K562 (cell line): Measurements from ENCODE around the gene LRP2. TPM values are rescaled to one million over a fixed set of nuclear protein-coding genes. Genes with fewer than 3 reads are reported as not detected.

Source experiments
- ATAC-seq: fragments of 200-7000 bp; cut with Tn5 transposase; 3 replicates; pipeline ENCODE4 v1.9.1; 2020; ENCODE audit warnings: moderate library complexity
- BruUV-seq: library from RNA; stranded (reverse); fragments of 400-500 nt; replicated peaks from 2 replicates; lab custom pipeline; 2021; lab: Mats Ljungman, UMichigan
- CTCF ChIA-PET: fragments of 300-600 bp; formaldehyde crosslinking; extraction: SDS; loops from one replicate; lab custom pipeline; 2021; ENCODE audit warnings: low intra/inter-chr PET ratio; lab: Yijun Ruan, JAX
- POLR2A ChIA-PET: fragments of 300-600, 350-650 bp; sonication (Branson Sonifier 250); formaldehyde crosslinking; extraction: SDS; loops from one replicate; lab custom pipeline; 2021; ENCODE audit warnings: antibody characterized with exemption, inconsistent platforms; lab: Yijun Ruan, JAX
- DNase-seq, 4 experiments: peaks; one replicate each; pipeline versions ENCODE4 v3.0.0 to v3.0.0-alpha.2; 2011 to 2018; ENCODE audit warnings: low spot score in 3 of 4, mixed read lengths in 3 of 4; ENCODE audit errors: extremely low read depth in 1 of 4
- FAIRE-seq: peaks from 2 replicates; lab custom pipeline; 2011; peaks lifted over from hg19 to GRCh38; lab: Jason Lieb, UNC
- H2AFZ ChIP-seq: 2 replicates; pipeline ENCODE4 v1.6.0; 2011; ENCODE audit warnings: low read depth, low read length, control low read depth, inconsistent platforms
- H3K27ac ChIP-seq: fragments of 200-600 bp; 3 replicates; pipeline ENCODE4 v1.8.0; 2011; ENCODE audit warnings: low read depth, mild to moderate bottlenecking, control low read depth, inconsistent platforms, low read length, moderate library complexity, mixed read lengths; ENCODE audit errors: extremely low read depth
- H3K27me3 ChIP-seq, 2 experiments: fragments of 300-600 bp in 1 of 2; 2 replicates in 1 of 2; 3 replicates in 1 of 2; pipeline versions ENCODE4 v1.6.0 to v1.8.0; 2011; ENCODE audit warnings: inconsistent platforms in 2 of 2, low read length in 2 of 2, mild to moderate bottlenecking in 1 of 2, mixed read lengths in 1 of 2, moderate library complexity in 1 of 2; ENCODE audit not compliant: control insufficient read depth in 2 of 2, insufficient read depth in 2 of 2
- H3K36me3 ChIP-seq: fragments of 300-600 bp; 3 replicates; pipeline ENCODE4 v1.8.0; 2011; ENCODE audit warnings: mild to moderate bottlenecking, low read length, inconsistent platforms; ENCODE audit not compliant: control insufficient read depth, insufficient read depth
- H3K4me1 ChIP-seq, 2 experiments: fragments of 200-600 bp in 1 of 2; replicated peaks in 1 of 2; 2 replicates in 1 of 2; 3 replicates in 1 of 2; pipeline versions ENCODE4 v1.5.1 to v1.8.0; 2011; ENCODE audit warnings: inconsistent platforms in 2 of 2, low read length in 2 of 2, mild to moderate bottlenecking in 1 of 2, mixed read lengths in 1 of 2, moderate library complexity in 1 of 2; ENCODE audit not compliant: control insufficient read depth in 2 of 2, insufficient read depth in 2 of 2
- H3K4me2 ChIP-seq: 2 replicates; pipeline ENCODE4 v1.6.1; 2011; ENCODE audit warnings: low read length, control low read depth, inconsistent platforms, mixed read lengths; ENCODE audit not compliant: insufficient read depth
- H3K4me3 ChIP-seq: fragments of 200-600 bp; sonication (generic), shearing (Covaris generic); 2 replicates; pipeline ENCODE4 v1.5.1; 2016; ENCODE audit warnings: control low read depth, inconsistent platforms
- H3K79me2 ChIP-seq: fragments of 200-600 bp; 3 replicates; pipeline ENCODE4 v1.8.0; 2011; ENCODE audit warnings: low read length, inconsistent platforms; ENCODE audit not compliant: control insufficient read depth, insufficient read depth
- H3K9ac ChIP-seq, 2 experiments: 2 replicates each; pipeline versions ENCODE4 v1.6.0 to v1.6.1; 2011; ENCODE audit warnings: low read depth in 2 of 2, low read length in 2 of 2, control low read depth in 1 of 2, inconsistent platforms in 1 of 2, mild to moderate bottlenecking in 1 of 2, mixed read lengths in 1 of 2; ENCODE audit not compliant: insufficient read depth in 1 of 2
- H3K9me1 ChIP-seq: one replicate; pipeline ENCODE4 v1.6.0; 2011; ENCODE audit warnings: inconsistent platforms, mild to moderate bottlenecking, low read length, moderate library complexity; ENCODE audit not compliant: control insufficient read depth, insufficient read depth
- H3K9me3 ChIP-seq: replicated peaks from 2 replicates; pipeline ENCODE4 v1.5.1; 2011; ENCODE audit warnings: low read depth, low read length, inconsistent platforms; ENCODE audit not compliant: control insufficient read depth, insufficient read depth
- H4K20me1 ChIP-seq: replicated peaks from 2 replicates; pipeline ENCODE4 v1.6.1; 2011; ENCODE audit warnings: low read length, inconsistent platforms, mixed read lengths; ENCODE audit not compliant: control insufficient read depth, insufficient read depth
- ARID1B ChIP-seq: fragments of 450-650 bp; IDR thresholded peaks from 2 replicates; pipeline ENCODE4 v1.6.1; 2016; ENCODE audit warnings: antibody characterized with exemption, mild to moderate bottlenecking, inconsistent platforms
- ELF1 ChIP-seq: fragments of 200-800 bp; sonication (Bioruptor generic); IDR thresholded peaks from 2 replicates; pipeline ENCODE4 v1.6.1; 2016; ENCODE audit warnings: missing genetic modification characterization, missing compliant biosample characterization
- ELF2 ChIP-seq: fragments of 250-450 bp; sonication (Bioruptor Pico); IDR thresholded peaks from 2 replicates; pipeline ENCODE4 v1.5.0; 2021; ENCODE audit warnings: mild to moderate bottlenecking
- EP400 ChIP-seq: fragments of 450-650 bp; IDR thresholded peaks from 2 replicates; pipeline ENCODE4 v1.6.1; 2017; ENCODE audit warnings: antibody characterized with exemption, mild to moderate bottlenecking, moderate library complexity
- FOS ChIP-seq: IDR thresholded peaks from 3 replicates; pipeline ENCODE4 v1.6.1; 2011; ENCODE audit not compliant: insufficient read length; ENCODE audit errors: extremely low read depth
- HMGN3 ChIP-seq: IDR thresholded peaks from 2 replicates; pipeline ENCODE4 v1.6.1; 2011; ENCODE audit warnings: borderline replicate concordance, low read depth, mild to moderate bottlenecking, mixed read lengths, low read length; ENCODE audit not compliant: insufficient read length; ENCODE audit errors: extremely low read depth
- JUND ChIP-seq, 2 experiments: IDR thresholded peaks; 2 replicates in 1 of 2; 3 replicates in 1 of 2; pipeline ENCODE4 v1.6.1; 2011; ENCODE audit warnings: borderline replicate concordance in 2 of 2, low read depth in 2 of 2, low read length in 2 of 2, improper control_type of control experiment in 1 of 2, missing biosample characterization in 1 of 2, missing genetic modification characterization in 1 of 2, missing genetic modification reagents in 1 of 2
- LEF1 ChIP-seq: fragments of 450-650 bp; IDR thresholded peaks from 2 replicates; pipeline ENCODE4 v1.6.1; 2016; ENCODE audit warnings: mild to moderate bottlenecking
- NCOA4 ChIP-seq: fragments of 450-650 bp; IDR thresholded peaks from 2 replicates; pipeline ENCODE4 v1.6.1; 2018; ENCODE audit warnings: mild to moderate bottlenecking; ENCODE audit not compliant: partially characterized antibody
- NEUROD1 ChIP-seq: fragments of 150-350 bp; IDR thresholded peaks from 2 replicates; pipeline ENCODE4 v1.6.1; 2014; ENCODE audit warnings: borderline replicate concordance, low read length, low read depth; ENCODE audit not compliant: partially characterized antibody
- NUFIP1 ChIP-seq: fragments of 450-650 bp; IDR thresholded peaks from 2 replicates; pipeline ENCODE4 v1.6.1; 2018; ENCODE audit not compliant: partially characterized antibody
- SAP30 ChIP-seq: fragments of 200-600 bp; sonication (generic); IDR thresholded peaks from 2 replicates; pipeline ENCODE4 v1.6.1; 2012; ENCODE audit warnings: borderline replicate concordance, low read depth, mild to moderate bottlenecking, moderate library complexity, low read length, control low read depth, inconsistent platforms; ENCODE audit not compliant: insufficient read depth, poor library complexity, severe bottlenecking
- SFPQ ChIP-seq: fragments of 200-400 bp; formaldehyde crosslinking; IDR thresholded peaks from 2 replicates; pipeline ENCODE4 v1.6.1; 2017; ENCODE audit warnings: mild to moderate bottlenecking, low read depth, low read length, moderate library complexity
- TEAD1 ChIP-seq, 2 experiments: fragments of 450-650 bp in 1 of 2; sonication (generic) in 1 of 2; formaldehyde crosslinking; IDR thresholded peaks; 2 replicates each; pipeline versions ENCODE4 v1.4.0 to v1.8.0; 2020 to 2022; ENCODE audit warnings: mild to moderate bottlenecking in 2 of 2, missing genetic modification reagents in 1 of 2
- TRIM24 ChIP-seq, 2 experiments: fragments of 450-650 bp; IDR thresholded peaks; 2 replicates each; pipeline ENCODE4 v1.6.1; 2016
- ZEB2 ChIP-seq: fragments of 450-650 bp; IDR thresholded peaks from 2 replicates; pipeline ENCODE4 v1.6.1; 2016
- ZKSCAN1 ChIP-seq: fragments of 150-350 bp; IDR thresholded peaks from 2 replicates; pipeline ENCODE4 v1.6.1; 2016; ENCODE audit warnings: low read depth, low read length
- ZNF766 ChIP-seq: fragments of 200-800 bp; sonication (Bioruptor generic); conservative IDR thresholded peaks from 2 replicates; pipeline ENCODE4 v1.6.1; 2016; ENCODE audit warnings: missing genetic modification characterization, missing compliant biosample characterization
- WGBS: fragments of 100-300 bp; shearing (Covaris generic); methylation state at CpG from one replicate; pipeline ENCODE4 v1.1.6; 2016; ENCODE audit warnings: low coverage, mixed read lengths; ENCODE audit not compliant: insufficient coverage; ENCODE audit errors: missing lambda C conversion rate; 5-methylcytosine and 5-hydroxymethylcytosine counted together
- in situ Hi-C: fragments of 300-500 bp; cut with MboI; formaldehyde crosslinking; loops from 4 replicates; pipeline ENCODE4 v1.15.0; 2018; ENCODE audit warnings: inconsistent platforms, mixed read lengths
- intact Hi-C: fragments of 100-400 bp; cut with micrococcal nuclease; formaldehyde crosslinking; loops from 2 replicates; pipeline ENCODE4 v1.14.2; 2022
- polyA plus RNA-seq, 8 experiments: library from polyadenylated mRNA; depleted of rRNA in 4 of 8; stranded (reverse) in 5 of 8; unstranded in 3 of 8; fragments of >200 nt; fragmentation: Nextera tagmentation in 2 of 8; fragmentation: Illumina TruSeq in 1 of 8; extraction: Ambion mirVana in 2 of 8; extraction: Trizol in 1 of 8; gene quantifications; 2 replicates each; pipeline versions ENCODE4 v1.2.1 to v1.2.3, GENCODE V29; 2011 to 2014; ENCODE audit warnings: inconsistent platforms in 1 of 8, missing spikeins in 1 of 8
- total RNA-seq, 7 experiments: library from RNA; depleted of rRNA in 6 of 7; stranded (reverse); fragments of >200 nt in 6 of 7; fragmentation: Illumina TruSeq in 2 of 7; extraction: Trizol in 2 of 7; gene quantifications; 2 replicates each; pipeline versions ENCODE4 v1.2.1 to v1.2.3, GENCODE V29; 2011 to 2021; ENCODE audit warnings: low replicate concordance in 1 of 7

Gene LRP2
- total and polyA plus RNA-seq, 9 of the 15 experiments (the other 6 are each of a cell fraction or from before 2014, with no cell fraction given): 0.04 to 0.18 (median 0.11) TPM; not detected in 1

DNA sequence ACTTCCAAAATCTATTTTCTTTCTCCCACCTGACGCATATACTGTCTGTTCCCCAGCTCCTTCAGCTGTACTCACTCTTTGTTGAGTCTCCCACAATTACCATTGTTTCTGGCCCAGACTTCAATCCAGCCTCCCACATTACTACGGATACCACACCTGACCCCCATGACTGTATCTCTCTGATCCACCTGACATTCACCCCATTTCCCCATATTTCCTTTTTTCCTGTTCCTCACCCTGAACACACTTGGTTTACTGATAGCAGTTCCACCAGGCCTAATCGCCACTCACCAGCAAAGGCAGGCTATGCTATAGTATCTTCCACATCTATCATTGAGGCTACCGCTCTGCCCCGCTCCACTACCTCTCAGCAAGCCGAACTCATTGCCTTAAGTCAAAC, 228.1 kb downstream of the LRP2 start (continued):
- peak; percentile 23; the same call in 1 of the 2 replicates for TF ChIP-seq EP400
- TF ChIP-seq ARID1B: peak; percentile 98
- peak in 1 of 2 experiments; percentile 77; a peak in 2 of 4 replicates for TF ChIP-seq TEAD1 (CRISPR knock-in tag; IDR thresholded peaks at IDR 0.05)
- TF ChIP-seq LEF1: peak; percentile 48; the same call in 1 of the 2 replicates
- TF ChIP-seq TRIM24 (IDR thresholded peaks at IDR 0.05): peak; percentile 93 to 95

GRCh38 chr2:169131587-169132512, 230.5 kb downstream of the LRP2 start:
- DNase-seq (peak; percentile 58 to 76 (median 70)), ATAC-seq (peak; percentile 14; the same call in 2 of the 3 replicates)
- no TSS peak for BruUV-seq
- no peak for TF ChIP-seq NCOA4
- TF ChIP-seq SAP30: no peak
- TF ChIP-seq FOS: no peak
- no peak for TF ChIP-seq HMGN3
- TF ChIP-seq ZNF766: no peak
- 0 out of 2 replicates have a peak, but pooled peaks have one; percentile 11 for TF ChIP-seq JUND (IDR thresholded peaks at IDR 0.05; ENCODE audit: borderline replicate concordance, low read depth, low read length)
- TF ChIP-seq JUND (tag; IDR thresholded peaks at IDR 0.05; ENCODE audit: borderline replicate concordance, low read depth, low read length): no peak
- no peak for TF ChIP-seq SFPQ
- no peak for TF ChIP-seq NUFIP1
- no peak for TF ChIP-seq ZKSCAN1
- TF ChIP-seq ELF2 (CRISPR knock-in tag): no peak
- TF ChIP-seq ZEB2: no peak
- no peak for TF ChIP-seq NEUROD1
- TF ChIP-seq ELF1 (tag): no peak

More at GRCh38 chr2:169131587-169132512, 230.5 kb downstream of the LRP2 start:
- no peaks in the 10 kb centered on the region for H3K9me3 ChIP-seq
- no peak overlapping the region for H3K4me2 ChIP-seq
- WGBS: 28% methylated on average over 9 of the region's 9 CpGs
- peaks cover 13 to 41% of the 10 kb centered on the region in 2 experiments for H3K4me1 ChIP-seq
- FAIRE-seq: peak; percentile 26
- H4K20me1 ChIP-seq: no peaks in the 10 kb centered on the region
- 0 out of 2 replicates have a peak overlapping the region, but pooled peaks have one; percentile 16 for H2AFZ ChIP-seq
- H3K36me3 ChIP-seq: no peaks in the 10 kb centered on the region
- H3K4me3 ChIP-seq: no peak overlapping the region
- no peak overlapping the region for H3K27ac ChIP-seq
- no peaks in the 10 kb centered on the region for H3K27me3 ChIP-seq
- intact Hi-C loops: loop anchor here (2.0 to 10.0 kb wide), 4 partner anchors 90 to 787 kb away; no protein-coding TSS in a partner anchor
- no peaks in the 10 kb centered on the region for H3K9me1 ChIP-seq
- no peaks in the 10 kb centered on the region for H3K79me2 ChIP-seq
- CTCF ChIA-PET: interaction anchor here (0.6 to 1.2 kb wide), 6 partner anchors 10 to 261 kb away, joined by 3 to 4 read pairs (median 4); no protein-coding TSS in a partner anchor
- in situ Hi-C loops: no loop called here
- POLR2A ChIA-PET: interaction anchor here (0.6 to 1.4 kb wide), 3 partner anchors 22 to 523 kb away, joined by 3 to 5 read pairs (median 4); no protein-coding TSS in a partner anchor
- no peak overlapping the region for H3K9ac ChIP-seq
